Myocyte (in vitro differentiated cells): ENCODE data around the gene CLCN7. TPM values are rescaled to one million over a fixed set of nuclear protein-coding genes. Genes with fewer than 3 reads are reported as not detected.
"Not testable (repeated sequence)": the region's sequence is repeated elsewhere in the genome, so short reads cannot be mapped to it uniquely, and the experiment has no call there.

Experiments used
- DNase-seq: peaks from one replicate; pipeline ENCODE4 v3.0.0-alpha.2; 2012; ENCODE audit warnings: low read depth
- total RNA-seq: library from RNA; depleted of rRNA; stranded (reverse); fragments of >200 nt; gene quantifications from 2 replicates; pipeline ENCODE4 v1.2.3, GENCODE V29; 2014

The CLCN7 gene
- total RNA-seq, 1 donor from 2014 or later = 70.0 TPM

DNA sequence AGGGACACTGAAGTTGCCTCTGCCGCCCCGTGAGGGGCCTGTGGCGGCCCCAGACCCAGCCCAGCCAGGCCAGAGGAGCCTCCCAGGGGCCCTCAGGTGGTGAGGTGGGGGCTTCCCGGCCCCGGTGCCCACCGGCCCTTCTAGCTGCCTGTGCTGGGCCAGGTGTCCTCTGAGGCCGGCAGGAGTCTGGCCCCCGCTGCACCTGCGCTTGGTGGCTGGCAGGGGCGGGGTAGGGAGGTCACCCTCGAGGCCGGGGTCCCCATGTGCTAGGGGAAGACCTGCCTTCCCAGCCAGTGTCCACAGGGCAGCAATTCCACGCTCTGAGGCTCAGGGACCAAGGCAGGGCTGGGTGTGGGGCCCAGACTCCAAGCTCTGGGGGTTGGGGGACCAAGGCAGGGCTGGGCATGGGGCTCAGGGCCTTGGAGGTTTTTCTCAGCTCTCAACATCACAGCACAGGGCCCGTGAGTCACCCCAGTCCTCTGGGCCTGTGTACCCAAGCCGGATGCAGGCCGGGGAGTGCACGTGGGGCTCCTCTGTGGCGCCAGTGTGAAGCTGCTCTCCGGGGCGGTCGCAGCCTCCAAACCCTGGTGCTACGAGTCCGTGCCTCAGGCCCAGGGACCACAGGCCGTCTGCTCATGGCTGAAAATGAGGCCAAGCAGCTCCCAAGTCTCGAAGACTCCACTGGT, 29.2 kb downstream of the CLCN7 start:
- DNase-seq = no peak

DNA sequence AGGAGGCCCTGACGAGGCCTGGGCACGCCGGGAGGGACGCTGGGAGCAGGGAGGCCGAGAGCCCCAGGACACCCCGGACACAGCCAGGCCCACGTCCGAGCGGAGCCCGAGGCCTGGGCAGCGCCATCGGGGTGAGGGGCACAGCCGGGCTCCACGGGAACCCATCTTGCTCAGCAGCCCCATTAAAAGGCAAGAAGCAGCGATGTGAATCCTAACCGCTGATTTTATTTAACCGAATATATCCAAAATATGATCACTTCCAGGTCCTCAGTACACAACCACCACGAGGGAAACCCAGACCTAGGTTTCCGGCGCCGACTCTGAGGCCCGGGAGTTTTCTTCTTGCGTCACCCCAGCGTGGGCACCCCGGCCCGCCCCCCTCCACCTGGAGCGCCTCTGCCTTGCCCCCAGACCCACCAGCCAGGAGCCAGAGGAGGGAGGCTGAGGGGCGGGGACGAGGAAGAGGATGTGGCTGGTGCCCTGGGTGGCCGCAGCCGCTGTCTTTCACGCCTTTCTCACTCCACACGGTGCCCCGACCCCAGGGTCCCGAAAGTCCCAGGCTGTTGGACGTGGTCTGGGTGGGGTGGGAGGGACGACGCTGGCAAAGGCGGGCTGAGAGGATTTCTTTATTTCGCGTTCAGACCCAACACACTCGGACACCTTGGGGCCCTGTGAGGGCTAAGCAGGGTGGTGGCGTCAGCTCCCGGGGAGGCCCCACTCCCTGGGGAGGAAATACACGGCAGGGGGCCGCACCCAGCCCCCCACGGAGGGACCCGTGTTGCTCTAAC, 29.9 kb downstream of the CLCN7 start:
- no peak for DNase-seq

- no peak for DNase-seq
Observed at GRCh38 chr16:1443980-1444729, 30.7 kb downstream of the CLCN7 start, which contains the start of gene CCDC154. Gene CCDC154 (minus strand): TSS chr16:1444556. CDS start chr16:1444322, 234 bp downstream.

- no peak for DNase-seq
Observed at GRCh38 chr16:1443403-1443973, 31.3 kb downstream of the CLCN7 start.

DNA sequence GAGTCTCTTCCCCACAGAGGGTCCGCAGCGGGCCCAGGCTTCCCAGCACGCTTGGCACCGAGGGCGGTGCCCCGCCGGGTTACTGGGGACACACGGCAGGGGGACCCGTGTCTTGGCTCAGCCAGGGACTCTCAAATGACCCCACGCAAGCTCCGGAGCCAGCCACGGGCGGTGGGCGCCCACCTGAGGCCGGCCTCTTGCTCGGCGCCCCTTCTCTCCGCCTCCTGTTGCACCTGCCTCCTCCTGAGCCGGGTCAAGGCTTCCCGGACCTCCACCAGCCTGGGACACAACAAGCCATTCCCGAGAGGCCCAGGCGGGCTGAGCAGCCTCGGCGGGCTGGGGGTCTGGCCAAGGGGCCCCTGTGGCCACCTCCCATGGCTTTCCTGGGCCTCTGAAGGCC, 32.1 kb downstream of the CLCN7 start:
- no peak for DNase-seq

GRCh38 chr16:1441391-1441829, 33.4 kb downstream of the CLCN7 start:
- peak; percentile 5 for DNase-seq

DNA sequence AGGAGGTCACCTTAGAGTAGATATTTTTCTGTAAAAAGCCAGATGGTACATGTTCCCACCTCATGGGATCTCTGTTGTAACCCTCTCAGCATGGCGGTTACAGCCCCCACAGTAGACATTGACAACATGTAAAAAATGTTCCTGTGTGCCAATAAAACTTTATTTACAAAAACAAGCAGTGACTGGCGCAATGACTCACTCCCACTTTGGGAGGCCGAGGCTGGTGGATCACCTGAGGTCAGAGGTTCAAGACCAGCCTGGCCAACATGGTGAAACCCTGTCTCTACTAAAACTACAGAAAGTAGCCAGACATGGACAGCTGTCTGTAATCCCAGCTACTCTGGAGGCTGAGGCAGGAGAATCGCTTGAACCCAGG, 35.1 kb downstream of the CLCN7 start:
- DNase-seq = not testable (repeated sequence)

DNA sequence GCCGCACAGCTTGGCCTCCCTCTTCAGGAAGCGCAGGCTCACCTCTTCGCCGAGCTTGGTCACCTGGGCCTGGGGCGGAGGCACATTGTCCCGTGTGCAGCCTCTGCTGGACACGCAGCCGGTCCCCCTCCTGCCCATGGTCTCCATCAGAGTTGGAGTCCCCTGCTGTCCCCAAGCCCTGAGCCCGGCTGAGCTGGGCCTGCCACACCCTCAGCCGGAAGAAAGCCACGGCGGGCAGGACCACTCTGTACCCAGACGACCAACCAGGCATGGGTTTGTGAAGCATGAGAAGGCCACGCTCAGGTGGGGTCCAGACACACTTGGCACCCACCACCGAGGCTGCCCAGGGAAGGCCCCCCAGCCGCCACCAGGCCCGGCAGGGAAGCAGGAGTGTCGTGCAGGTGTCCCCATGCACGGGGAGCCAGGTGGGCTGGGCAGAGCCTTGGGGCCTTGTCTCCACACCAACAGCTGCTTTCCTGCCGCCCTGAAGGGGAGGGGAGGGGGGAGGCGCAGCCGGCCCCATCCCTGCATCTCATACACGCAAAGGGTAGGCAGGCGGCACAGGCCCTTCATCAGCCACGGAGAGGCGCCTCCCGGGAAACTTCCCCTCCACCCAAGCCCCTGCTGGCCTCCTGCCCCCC, 35.6 kb downstream of the CLCN7 start:
- no peak for DNase-seq

GRCh38 chr16:1438229-1439057, 36.4 kb downstream of the CLCN7 start:
- DNase-seq = no peak

GRCh38 chr16:1437606-1438005, 37.2 kb downstream of the CLCN7 start:
- no peak for DNase-seq

DNA sequence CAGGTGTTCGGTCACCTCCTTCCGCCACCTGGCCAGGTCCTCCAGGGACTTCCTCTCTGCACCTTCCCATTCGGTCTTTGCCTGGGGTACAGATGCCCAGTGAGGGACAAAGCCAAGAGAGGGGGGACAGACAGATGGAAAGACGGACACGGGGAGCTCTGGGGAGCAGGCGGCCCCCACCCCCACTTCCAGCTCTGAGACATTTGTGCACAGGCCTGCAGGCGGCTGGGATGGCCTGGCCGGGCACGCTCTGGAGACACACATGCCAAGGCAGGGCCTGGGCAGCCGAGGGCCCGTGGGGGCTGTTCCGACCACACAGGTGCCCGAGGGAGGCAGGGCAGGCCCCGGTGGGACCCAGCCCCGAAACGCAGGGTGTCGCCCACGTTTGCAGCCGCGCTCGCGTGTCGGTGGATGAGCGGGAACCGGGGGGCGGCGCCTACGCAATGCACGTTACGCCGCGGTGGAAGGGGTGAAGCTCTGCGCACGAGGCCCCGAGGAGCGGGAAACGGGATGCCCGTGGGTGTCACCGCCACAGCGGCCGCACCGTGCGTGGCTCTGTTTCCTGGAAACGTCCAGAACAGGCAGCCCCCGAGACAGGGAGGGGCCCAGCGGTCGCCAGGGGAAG, 38.0 kb downstream of the CLCN7 start:
- DNase-seq = no peak

GRCh38 chr16:1435921-1436697, 38.7 kb downstream of the CLCN7 start:
- no peak for DNase-seq

GRCh38 chr16:1434644-1435592, 39.9 kb downstream of the CLCN7 start:
- no peak for DNase-seq

- DNase-seq = no peak
Observed at GRCh38 chr16:1433756-1434155, 41.1 kb downstream of the CLCN7 start.

- no peak for DNase-seq
Observed at GRCh38 chr16:1433263-1433560, 41.6 kb downstream of the CLCN7 start.

DNA sequence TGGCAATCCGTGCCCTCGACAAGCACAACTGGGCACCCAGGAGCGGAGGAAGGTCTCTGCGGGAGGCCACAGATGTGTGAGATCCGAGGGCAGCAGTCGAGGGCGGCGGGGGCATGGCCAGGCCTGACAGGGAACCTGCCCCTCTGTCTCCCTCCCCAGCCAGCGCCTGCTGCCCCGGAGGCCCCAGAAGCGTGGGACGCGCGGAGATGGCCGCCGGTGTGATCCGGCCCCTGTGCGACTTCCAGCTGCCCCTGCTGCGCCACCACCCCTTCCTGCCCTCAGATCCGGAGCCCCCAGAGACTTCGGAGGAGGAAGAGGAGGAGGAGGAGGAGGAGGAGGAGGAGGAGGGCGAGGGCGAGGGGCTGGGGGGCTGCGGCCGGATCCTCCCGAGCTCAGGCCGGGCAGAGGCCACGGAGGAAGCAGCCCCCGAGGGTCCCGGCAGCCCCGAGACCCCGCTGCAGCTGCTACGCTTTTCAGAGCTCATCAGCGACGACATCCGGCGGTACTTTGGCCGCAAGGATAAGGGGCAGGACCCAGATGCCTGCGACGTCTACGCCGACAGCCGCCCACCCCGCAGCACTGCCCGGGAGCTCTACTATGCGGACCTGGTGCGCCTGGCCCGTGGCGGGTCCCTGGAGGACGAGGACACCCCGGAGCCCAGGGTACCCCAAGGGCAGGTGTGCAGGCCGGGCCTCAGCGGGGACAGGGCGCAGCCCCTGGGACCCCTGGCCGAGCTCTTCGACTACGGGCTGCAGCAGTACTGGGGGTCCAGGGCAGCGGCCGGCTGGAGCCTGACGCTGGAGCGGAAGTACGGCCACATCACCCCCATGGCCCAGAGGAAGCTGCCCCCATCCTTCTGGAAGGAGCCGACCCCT, 42.2 kb downstream of the CLCN7 start:
- no peak for DNase-seq
